Progenitor cell of endocrine pancreas (in vitro differentiated cells): ENCODE measurements around the gene TRIM68. TPM values are rescaled to one million over a fixed set of nuclear protein-coding genes. Genes with fewer than 3 reads are reported as not detected.

Source experiments
- DNase-seq: peaks from one replicate; pipeline ENCODE4 v3.0.0; 2021; ENCODE audit warnings: low spot score; ENCODE audit not compliant: unreplicated experiment
- H3K27ac Mint-ChIP-seq: 2 replicates; pipeline ENCODE4 v1.8.0; 2021; ENCODE audit warnings: mild to moderate bottlenecking, moderate library complexity, mixed read lengths
- H3K27me3 Mint-ChIP-seq: 2 replicates; pipeline ENCODE4 v1.8.0; 2021; ENCODE audit warnings: mixed read lengths
- H3K36me3 Mint-ChIP-seq: 2 replicates; pipeline ENCODE4 v1.8.0; 2022; ENCODE audit warnings: mixed read lengths; ENCODE audit not compliant: insufficient read depth
- H3K4me1 Mint-ChIP-seq: 2 replicates; pipeline ENCODE4 v1.8.0; 2021; ENCODE audit warnings: low read depth, mixed read lengths
- H3K4me3 Mint-ChIP-seq: 2 replicates; pipeline ENCODE4 v1.8.0; 2021; ENCODE audit warnings: low read depth, mild to moderate bottlenecking, moderate library complexity, mixed read lengths
- H3K9me3 Mint-ChIP-seq: 2 replicates; pipeline ENCODE4 v1.8.0; 2021; ENCODE audit warnings: low read depth, mixed read lengths
- CTCF ChIP-seq: fragments of 200-600 bp; sonication (generic); IDR thresholded peaks from one replicate; pipeline ENCODE4 v1.5.0; 2021; ENCODE audit warnings: antibody characterized with exemption, mild to moderate bottlenecking; ENCODE audit not compliant: unreplicated experiment
- total RNA-seq: library from RNA; stranded (reverse); gene quantifications from 2 replicates; pipeline ENCODE4 v1.2.1, GENCODE V29; 2021

Gene TRIM68
- total RNA-seq, 1 donor from 2014 or later = 18.7 TPM

- H3K9me3 Mint-ChIP-seq = no peaks in the 10 kb centered on the region
- peaks cover 5% of the 10 kb centered on the region for H3K27me3 Mint-ChIP-seq
- TF ChIP-seq CTCF = no peak
- DNase-seq = no peak
- H3K36me3 Mint-ChIP-seq = no peaks in the 10 kb centered on the region
- H3K4me3 Mint-ChIP-seq = no peak overlapping the region
- no peak overlapping the region for H3K27ac Mint-ChIP-seq
- no peaks in the 10 kb centered on the region for H3K4me1 Mint-ChIP-seq
Measured at GRCh38 chr11:4619514-4619913, 11.5 kb upstream of the TRIM68 start.

- Mint-ChIP-seq H3K4me1 (no peaks in the 10 kb centered on the region), H3K27me3 (peaks cover 14% of the 10 kb centered on the region), H3K36me3 (no peaks in the 10 kb centered on the region)
Measured at GRCh38 chr11:4615856-4616444, 7.9 kb upstream of the TRIM68 start.

GRCh38 chr11:4611986-4612385, 4.0 kb upstream of the TRIM68 start:
- no peak overlapping the region for H3K27ac Mint-ChIP-seq
- H3K4me3 Mint-ChIP-seq = no peak overlapping the region
- no peak for DNase-seq
- no peak for TF ChIP-seq CTCF
- no peaks in the 10 kb centered on the region for H3K36me3 Mint-ChIP-seq
- peaks cover 5% of the 10 kb centered on the region for H3K4me1 Mint-ChIP-seq
- H3K9me3 Mint-ChIP-seq = no peaks in the 10 kb centered on the region
- H3K27me3 Mint-ChIP-seq = peaks cover 17% of the 10 kb centered on the region

More at GRCh38 chr11:4615856-4616444, 7.9 kb upstream of the TRIM68 start:
- TF ChIP-seq CTCF = no peak
- no peaks in the 10 kb centered on the region for H3K9me3 Mint-ChIP-seq
- no peak for DNase-seq
- H3K27ac Mint-ChIP-seq = no peak overlapping the region
- no peak overlapping the region for H3K4me3 Mint-ChIP-seq

GRCh38 chr11:4610258-4610935, 2.4 kb upstream of the TRIM68 start:
- Mint-ChIP-seq H3K27me3 (peaks cover 17% of the 10 kb centered on the region), H3K36me3 (no peaks in the 10 kb centered on the region), H3K4me3 (no peak overlapping the region), H3K27ac (no peak overlapping the region), H3K9me3 (no peaks in the 10 kb centered on the region), H3K4me1 (peaks cover 15% of the 10 kb centered on the region)
- DNase-seq = no peak
- TF ChIP-seq CTCF = no peak

- Mint-ChIP-seq H3K9me3 (no peaks in the 10 kb centered on the region), H3K27ac (peak overlapping the region; percentile 94), H3K27me3 (peaks cover 6% of the 10 kb centered on the region), H3K36me3 (peaks cover 5% of the 10 kb centered on the region), H3K4me3 (peak overlapping the region; percentile 79), H3K4me1 (peaks cover 15% of the 10 kb centered on the region)
- TF ChIP-seq CTCF = no peak
- DNase-seq = no peak
Measured at GRCh38 chr11:4607096-4607495, 935 bp downstream of the TRIM68 start.
